ENCODE measurements around the gene TMEM33.
A peak's percentile ranks its signal among the peaks of the same experiment; 100 is the strongest.

Gene TMEM33

DNA sequence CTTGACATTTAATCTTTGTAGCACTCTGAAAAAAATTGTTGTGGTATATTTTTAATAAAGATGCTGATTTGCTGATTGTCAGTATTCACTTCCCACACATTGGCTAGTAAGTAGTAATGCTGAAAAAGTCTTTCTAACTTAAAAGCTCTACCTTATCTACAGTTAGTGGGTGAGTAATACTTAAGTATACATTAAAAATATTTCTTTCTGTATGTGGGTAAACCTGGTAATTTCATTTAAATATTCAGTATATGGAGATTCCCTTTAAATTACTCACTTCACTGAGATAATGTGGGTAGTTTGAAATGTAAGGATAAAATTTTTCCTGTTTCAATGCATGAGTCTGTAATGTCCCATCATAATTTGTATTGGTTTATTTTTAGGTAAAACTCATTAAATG lies 5.6 kb downstream of the TMEM33 start:
- DNase-seq, result no peak

DNA sequence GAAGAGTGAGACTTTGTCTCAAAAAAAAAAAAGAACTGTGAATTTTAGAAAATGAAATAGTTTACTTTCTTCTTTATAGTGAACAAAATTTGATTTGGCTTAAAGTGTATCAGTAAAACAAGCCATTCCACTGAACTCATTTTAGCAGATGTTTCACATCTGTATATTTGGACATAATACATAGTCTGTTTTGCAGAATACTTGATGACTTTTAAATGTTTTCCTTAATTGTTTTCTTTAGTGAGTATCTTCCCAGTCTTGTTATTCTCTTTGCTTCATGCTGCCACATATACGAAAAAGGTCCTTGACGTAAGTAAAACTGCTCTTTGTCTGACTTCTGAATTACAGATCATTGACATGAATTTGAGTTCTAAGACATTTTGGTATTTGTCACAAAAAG lies 8.3 kb downstream of the TMEM33 start:
- DNase-seq, result no peak

GRCh38 chr4:41944089-41944488 lies 8.9 kb downstream of the TMEM33 start:
- DNase-seq, result no peak

DNA sequence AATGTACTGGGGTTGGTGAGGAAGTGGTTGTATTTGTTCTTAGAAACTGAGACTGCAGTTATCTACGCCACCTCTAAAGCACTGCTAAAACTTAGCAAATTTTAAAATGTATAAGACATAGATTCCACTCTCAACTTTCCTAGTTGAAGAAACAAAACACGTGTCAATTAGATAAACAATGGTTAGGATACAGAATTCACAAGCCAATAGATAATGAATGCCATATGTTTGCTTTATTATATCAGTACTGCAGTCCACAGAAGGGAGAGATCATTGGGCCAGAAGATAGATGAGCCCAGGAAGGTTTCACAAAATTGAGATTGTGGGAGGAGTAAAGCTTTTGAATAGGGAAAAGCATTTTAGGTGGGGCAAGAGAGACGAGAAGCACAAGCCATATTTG lies 14.3 kb downstream of the TMEM33 start:
- DNase-seq, result no peak

- DNase-seq, result no peak
Measured at GRCh38 chr4:41957634-41958033, 22.4 kb downstream of the TMEM33 start.

GRCh38 chr4:41963105-41963504 lies 27.9 kb downstream of the TMEM33 start:
- DNase-seq, result no peak

DNA sequence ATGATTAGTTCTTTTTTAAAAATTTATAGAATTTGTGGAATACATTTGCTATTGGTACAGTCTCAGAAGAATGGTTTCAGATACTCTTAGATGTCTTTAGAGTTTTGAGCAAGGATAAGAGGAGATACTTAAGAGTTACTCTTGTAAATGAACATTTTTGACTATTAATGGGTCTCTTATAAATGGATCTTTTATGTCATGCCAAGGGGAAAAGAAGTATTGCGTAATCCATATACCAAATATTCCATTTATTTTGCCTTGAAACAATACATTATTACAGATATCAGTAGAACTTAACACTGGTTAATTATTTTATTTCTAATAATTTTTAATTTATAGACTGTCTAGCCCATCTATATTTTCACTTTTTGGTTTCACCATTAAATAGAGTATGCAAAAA lies 29.2 kb downstream of the TMEM33 start:
- DNase-seq, result no peak

GRCh38 chr4:41967392-41967791 lies 32.2 kb downstream of the TMEM33 start:
- no peak for DNase-seq

DNA sequence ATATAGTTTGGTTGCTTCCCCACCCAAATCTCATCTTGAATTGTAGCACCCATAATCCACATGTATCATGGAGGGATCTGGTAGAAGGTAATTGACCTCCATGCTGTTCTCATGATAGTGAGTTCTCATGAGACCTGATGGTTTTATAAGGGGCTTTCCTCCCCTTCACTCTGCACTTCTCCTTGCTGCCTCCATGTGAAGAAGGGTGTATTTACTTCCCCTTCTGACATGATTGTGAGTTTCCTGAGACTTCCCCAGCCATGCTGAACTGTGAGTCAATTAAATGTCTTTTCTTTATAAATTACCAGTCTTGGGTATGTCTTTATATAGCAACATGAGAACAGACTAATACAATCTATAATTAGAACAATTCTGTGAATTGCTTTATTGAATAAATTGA lies 34.4 kb downstream of the TMEM33 start:
- no peak for DNase-seq

DNA sequence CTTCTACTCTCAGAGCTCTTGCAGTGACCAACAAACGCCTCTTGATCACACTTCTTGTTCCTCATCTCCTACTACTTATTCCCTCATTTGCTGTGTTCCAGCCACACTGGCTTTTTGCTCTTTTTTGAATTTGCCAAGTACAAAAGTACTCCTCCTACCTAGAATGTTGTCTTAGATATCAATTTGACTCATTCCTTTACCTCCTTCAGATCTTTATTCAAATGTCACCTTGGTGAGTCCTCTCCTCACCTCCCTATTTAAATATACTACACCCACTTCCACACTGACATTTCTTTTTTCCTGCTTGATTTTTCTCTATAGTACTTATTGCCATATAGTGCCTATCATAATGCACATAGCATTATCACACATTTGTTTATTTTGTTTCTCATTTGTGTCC lies 40.1 kb downstream of the TMEM33 start:
- DNase-seq, result no peak

DNA sequence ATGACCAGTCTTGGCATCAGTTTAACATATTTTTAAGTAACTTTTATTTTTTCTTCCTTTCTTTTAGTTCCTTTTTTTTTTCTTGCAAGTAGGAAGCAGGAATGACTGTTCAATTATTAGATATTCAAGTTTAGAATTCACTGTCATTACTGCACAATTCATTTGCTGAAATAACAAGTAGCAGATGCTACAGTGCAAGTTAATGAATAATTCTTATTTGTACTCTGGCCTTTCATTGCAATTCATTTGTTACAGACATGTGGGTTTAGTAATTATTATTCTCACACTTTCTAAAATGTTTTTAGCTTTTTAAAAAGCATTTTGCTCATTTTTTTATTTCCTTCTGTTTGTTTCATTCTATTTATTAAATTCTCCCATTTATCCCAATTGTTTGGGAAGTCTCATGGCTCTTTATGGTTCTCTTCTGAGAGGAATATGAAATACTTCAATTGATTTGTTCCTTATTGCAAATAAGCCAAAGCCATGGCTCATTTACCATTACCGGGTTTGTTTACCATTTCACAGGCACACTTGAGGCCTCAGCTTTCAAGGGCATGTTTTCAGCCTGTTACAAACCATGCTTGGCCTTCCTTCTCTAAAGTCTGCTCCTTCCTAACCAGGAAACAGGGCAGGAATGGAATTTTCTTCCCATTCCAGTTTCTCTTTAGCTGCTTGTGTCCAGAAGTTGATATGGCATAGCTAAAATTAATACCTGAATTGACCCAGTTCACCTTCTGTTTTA lies 41.7 kb downstream of the TMEM33 start:
- no peak for DNase-seq

GRCh38 chr4:41977709-41978108 lies 42.5 kb downstream of the TMEM33 start:
- DNase-seq, result no peak

DNA sequence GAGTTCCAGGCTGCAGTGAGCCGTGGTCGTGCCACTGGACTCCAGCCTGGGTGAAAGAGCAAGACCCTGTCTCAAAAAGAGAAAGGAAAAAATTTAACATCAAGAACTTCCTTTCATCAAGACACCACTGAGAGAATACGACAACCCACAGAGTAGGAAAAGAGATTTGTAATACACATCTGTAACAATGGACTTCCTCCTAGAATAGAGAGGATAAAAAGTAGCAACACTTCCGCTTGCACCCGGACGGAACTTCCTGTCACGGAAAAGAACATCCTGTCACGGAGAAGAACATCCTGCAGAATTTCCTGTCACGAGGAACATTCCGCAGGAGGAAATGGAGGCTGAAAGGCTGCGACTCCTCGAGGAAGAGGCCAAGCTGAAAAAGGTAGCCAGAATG lies 46.2 kb downstream of the TMEM33 start, which contains the start of gene DCAF4L1:
DCAF4L1 (plus strand) TSS at position 301 of the 400 bp plus-strand sequence; CDS start at position 338, 37 bp downstream.
- no peak for DNase-seq

GRCh38 chr4:41982716-41983115 lies 47.5 kb downstream of the TMEM33 start:
- DNase-seq, result no peak

DNA sequence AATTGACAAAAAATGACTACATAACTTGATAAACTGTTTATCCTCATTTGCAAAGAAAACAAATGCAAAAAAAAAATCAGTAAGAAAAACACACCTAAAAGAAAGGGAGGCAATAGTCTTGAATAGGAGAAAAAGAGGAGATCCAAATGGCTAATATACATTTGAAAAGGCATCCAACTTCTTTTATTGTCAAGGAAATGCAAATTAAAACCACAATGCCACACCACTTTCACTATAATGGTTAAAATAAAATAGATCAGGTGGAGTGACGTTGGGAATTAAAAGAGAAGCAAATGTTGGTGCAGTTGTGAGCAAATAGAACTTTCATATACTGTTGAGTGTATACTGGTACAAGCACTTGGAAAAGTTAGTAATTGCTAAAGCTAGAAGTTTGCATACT lies 49.9 kb downstream of the TMEM33 start:
- no peak for DNase-seq

DNA sequence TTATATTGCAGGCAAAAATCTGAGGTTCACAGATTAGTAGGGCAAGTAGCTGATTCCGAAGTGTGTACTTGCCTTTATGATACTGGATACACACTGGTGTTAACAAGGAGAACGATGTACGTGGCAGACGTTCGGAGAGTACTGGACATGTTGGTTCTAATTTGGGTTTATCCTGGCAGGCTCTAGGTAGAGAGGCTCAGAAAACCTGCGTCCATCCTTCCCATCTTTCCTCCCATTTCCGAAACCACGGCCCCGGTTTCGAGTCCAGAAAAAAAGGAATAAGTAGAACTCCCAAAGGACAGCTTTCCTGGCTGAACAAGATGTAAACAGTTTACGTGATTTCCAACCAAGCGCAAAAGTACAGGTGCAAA lies 54.8 kb downstream of the TMEM33 start:
- DNase-seq, result no peak

DNA sequence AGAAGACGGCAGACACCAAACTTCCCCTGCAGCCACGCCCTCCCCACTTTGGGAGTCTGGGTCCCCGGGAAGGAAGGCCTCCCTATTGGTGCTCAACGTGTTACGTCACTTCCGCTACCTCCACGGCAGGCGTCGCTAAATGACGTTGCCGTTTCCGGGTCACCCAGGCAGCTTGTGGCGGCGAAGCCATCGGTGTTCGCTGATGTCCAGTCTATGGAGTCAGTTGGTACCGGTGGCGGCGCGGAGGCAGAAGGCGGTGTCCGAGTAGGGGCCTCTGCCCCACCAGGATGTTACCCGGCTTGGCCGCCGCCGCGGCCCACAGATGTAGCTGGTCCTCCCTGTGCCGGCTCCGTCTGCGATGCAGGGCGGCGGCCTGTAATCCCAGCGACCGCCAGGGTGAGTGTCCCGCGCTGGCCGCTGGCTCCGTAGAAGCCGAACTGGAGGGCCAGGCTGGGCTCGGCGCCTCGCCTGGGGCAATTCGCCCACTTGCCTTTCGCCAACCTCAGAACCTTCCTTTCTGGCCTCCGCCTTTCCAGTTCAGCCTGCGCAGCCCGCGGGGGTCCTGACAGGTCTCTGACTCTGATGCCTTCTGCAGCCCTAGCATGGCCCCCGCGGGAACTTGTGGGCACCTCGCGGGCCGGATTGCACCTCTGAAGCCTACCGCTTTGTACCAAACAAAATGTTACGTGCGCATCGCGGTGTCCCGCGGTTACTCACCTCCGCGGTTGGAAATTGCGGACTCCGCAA lies 55.3 kb downstream of the TMEM33 start, which contains the start of gene SLC30A9:
SLC30A9 (plus strand) TSS at position 166 of the 747 bp plus-strand sequence; CDS start at position 288, 122 bp downstream.
- DNase-seq, result peak; percentile 96

DNA sequence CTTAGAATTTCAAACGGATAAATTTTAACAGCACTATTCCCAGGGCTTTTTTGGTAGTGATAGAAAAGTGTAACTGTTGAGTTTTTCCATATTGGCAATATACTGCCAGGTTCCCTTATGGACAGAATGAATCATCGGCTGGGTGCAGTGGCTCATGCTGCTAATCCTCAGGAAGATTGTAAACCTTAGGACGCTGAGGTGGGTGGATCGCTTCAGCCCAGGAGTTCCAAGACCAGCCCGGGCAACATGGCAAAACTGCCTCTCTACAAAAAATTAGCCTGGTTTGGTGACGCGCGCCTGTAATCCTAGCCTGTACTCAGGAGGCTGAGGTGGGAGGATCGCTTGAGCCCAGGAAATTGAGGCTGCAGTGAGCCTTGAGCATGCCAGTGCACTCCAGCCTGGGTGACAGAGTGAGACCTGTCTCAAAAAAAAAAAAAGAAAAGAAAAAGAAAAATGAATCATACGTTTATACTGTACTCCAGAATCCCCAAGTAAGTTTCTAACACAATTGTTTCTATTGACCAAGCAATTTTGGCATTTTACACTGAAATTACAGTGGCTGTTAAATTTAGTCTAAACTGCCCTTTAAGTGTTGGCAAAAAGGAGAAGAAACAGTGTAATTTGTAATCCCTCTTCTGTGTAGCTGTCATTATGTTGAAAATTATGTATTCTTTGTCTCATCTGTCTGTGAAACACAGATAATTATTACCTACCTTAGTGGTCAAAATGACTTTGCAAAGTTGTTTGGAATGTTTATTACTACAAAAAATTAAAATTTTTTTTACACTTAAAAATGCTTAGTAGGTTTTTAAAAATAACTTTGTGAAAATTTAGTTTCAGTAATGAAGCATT lies 56.9 kb downstream of the TMEM33 start:
- DNase-seq, result no peak

DNA sequence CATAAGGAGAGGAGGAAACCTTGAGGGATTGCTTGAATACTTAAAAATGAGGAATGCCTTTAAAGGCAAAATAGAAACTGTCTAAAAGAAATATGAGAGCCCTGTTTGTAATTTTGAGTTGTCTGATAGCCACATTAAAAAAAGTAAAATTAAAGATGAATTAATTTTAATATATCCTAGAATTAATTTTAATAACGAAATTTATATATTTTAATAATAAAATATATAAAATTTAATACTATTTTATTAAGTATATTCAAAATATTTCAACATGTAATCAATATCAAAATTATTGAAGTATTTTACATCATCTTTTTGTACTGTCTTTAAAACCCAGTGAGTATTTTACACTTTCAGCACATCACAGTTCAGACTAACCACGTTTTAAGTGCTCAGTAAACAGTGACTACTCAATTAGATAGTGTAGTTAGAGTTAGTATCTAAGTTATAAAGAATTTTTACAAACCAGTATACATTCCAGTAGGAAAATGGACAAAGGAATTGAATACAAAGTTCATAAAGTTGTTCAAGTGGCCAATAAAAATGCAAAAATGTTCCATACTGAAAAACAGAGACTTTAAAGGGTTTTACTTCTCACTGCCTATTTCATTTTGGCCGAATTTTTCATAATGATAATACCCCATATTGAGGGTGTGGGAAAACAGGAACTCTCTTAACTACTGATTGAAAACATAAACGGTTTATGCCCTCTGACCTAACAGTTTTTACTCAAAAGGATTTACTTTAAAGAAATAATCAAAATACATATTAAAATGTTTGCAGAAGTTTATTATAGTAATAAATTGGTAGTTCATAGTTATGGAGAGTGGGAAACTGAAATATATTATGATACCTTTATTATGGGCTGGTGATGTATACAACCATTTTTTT lies 58.0 kb downstream of the TMEM33 start:
- no peak for DNase-seq

DNA sequence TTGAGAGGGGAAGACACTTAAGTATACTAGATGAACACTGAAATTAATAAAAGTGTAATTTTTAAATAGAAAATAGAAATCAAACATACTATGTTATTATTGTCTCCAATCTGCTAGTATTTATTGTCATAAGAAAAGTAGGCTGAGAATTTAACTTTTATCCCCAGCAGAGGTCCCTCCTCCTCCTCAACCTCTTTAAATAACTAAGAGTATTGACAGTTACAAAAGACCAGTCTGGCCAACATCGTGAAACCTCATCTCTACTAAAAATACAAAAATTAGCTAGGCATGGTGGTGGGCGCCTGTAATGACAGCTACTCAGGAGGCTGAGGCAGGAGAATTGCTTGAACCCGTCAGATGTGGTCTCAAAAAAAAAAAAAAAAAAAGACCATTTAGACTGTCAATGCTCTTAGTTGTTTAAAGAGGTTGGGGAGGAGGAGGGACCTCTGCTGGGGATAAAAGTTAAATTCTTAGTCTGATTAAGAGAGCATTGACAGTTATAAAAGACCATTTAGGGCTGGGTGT lies 59.3 kb downstream of the TMEM33 start:
- no peak for DNase-seq

- no peak for DNase-seq
Measured at GRCh38 chr4:41998019-41998418, 62.8 kb downstream of the TMEM33 start.

DNA sequence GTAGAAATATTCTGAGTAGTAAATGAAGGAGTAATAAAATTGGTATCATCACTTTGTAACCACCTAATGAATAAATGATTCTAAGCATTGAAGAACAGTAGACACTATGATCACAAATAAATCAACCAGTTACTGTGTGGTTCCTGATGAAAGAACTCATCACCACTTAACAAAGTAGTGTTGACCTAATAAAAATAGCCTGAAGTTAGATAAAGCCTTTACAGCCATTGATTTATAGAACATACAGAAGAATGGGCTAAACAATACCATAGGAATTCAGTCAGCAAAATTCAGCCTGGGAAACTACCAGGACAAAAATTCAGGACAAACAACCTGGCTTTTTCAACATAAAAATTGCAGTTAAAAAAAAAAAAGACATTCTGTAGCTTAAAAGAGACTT lies 64.1 kb downstream of the TMEM33 start:
- no peak for DNase-seq

Measured in CD4-positive, alpha-beta T cell treated with Interferon gamma for 1 hour (primary cell).